Measurements from ENCODE around the gene TNFRSF1B. TPM values are rescaled to one million over a fixed set of nuclear protein-coding genes. Genes with fewer than 3 reads are reported as not detected.

TNFRSF1B gene
- total and polyA plus RNA-seq, 2 experiments from 2014 or later = 0.91 to 4.1 TPM

DNA sequence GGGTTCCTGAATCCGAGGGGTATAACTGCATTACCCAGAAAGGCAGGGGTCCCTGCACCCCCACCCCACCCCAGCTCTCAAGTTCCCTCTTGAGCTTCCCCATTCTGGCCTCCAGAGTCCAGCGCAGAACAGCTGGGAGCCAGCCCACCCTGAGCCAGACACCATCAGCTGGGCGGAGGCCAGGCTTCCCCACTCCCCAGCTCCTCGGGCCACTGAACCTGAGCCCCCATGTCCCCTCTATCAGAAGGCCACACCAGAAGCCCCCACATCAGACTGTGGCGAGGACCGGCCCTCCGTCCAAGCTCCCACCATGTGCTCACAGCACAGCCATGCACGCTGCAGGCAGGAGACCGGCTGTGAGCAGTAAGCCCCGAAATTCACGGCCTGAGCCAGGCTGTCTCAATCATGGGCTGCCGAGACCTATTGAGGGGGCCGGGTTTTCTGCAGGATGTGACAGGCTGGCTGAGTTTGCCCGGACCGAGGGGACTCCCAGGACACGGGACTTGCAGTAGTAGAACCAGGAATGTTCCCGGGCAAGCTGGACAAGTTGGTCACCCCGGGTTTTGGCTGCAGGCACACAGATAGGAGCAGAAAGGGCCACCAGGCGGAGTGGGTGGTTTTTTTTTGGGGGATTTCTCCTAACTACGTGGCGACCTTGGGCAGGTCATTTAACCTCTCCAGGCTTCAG lies 25.5 kb upstream of the TNFRSF1B start:
- Histone ChIP-seq H3K4me2 (no peak overlapping the region), H3K4me1 (ENCODE audit: insufficient read depth) (no peaks in the 10 kb centered on the region), H3K9me2 (ENCODE audit: insufficient read depth) (no peaks in the 10 kb centered on the region), H3F3A (replicated peaks; ENCODE audit: low read depth) (no peaks in the 10 kb centered on the region), H3K36me3 (ENCODE audit: insufficient read depth) (no peaks in the 10 kb centered on the region; the same call in 1 of the 2 replicates), H3K79me2 (replicated peaks; ENCODE audit: insufficient read depth) (no peaks in the 10 kb centered on the region), H2AFZ (no peak overlapping the region), H4K20me1 (replicated peaks; ENCODE audit: insufficient read depth) (no peaks in the 10 kb centered on the region), H3K4me3 (no peak overlapping the region), H3K27me3 (ENCODE audit: insufficient read depth) (no peaks in the 10 kb centered on the region), H3K27ac (ENCODE audit: low read depth) (no peak overlapping the region)
- no peak overlapping the region for H3K4me3 Mint-ChIP-seq
- no peak for DNase-seq (ENCODE audit: low spot score)
- no peak for ATAC-seq
- H3K36me3 Mint-ChIP-seq (ENCODE audit: low read depth) = no peaks in the 10 kb centered on the region
- TF ChIP-seq ZNF114 (CRISPR knock-in tag; IDR thresholded peaks at IDR 0.05) = no peak
- TF ChIP-seq EZH2 (IDR thresholded peaks at IDR 0.05; ENCODE audit: low read depth, unreplicated experiment) = no peak
- TF ChIP-seq, protein P1, sequence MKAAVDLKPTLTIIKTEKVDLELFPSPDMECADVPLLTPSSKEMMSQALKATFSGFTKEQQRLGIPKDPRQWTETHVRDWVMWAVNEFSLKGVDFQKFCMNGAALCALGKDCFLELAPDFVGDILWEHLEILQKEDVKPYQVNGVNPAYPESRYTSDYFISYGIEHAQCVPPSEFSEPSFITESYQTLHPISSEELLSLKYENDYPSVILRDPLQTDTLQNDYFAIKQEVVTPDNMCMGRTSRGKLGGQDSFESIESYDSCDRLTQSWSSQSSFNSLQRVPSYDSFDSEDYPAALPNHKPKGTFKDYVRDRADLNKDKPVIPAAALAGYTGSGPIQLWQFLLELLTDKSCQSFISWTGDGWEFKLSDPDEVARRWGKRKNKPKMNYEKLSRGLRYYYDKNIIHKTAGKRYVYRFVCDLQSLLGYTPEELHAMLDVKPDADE (IDR thresholded peaks at IDR 0.05) = no peak
- TF ChIP-seq ZNF331 (CRISPR knock-in tag; IDR thresholded peaks at IDR 0.05; ENCODE audit: low read depth) = no peak
- no peak for TF ChIP-seq CTCF (conservative IDR thresholded peaks at IDR 0.05; ENCODE audit: low read depth in 2 of 2)
- no peak for TF ChIP-seq POLR2AphosphoS5 (IDR thresholded peaks at IDR 0.05; ENCODE audit: low read depth)
- TF ChIP-seq ZNF462 (CRISPR knock-in tag; IDR thresholded peaks at IDR 0.05) = no peak
- TF ChIP-seq STAT1 (IDR thresholded peaks at IDR 0.05; ENCODE audit: unreplicated experiment) = no peak
- TF ChIP-seq, protein P2, sequence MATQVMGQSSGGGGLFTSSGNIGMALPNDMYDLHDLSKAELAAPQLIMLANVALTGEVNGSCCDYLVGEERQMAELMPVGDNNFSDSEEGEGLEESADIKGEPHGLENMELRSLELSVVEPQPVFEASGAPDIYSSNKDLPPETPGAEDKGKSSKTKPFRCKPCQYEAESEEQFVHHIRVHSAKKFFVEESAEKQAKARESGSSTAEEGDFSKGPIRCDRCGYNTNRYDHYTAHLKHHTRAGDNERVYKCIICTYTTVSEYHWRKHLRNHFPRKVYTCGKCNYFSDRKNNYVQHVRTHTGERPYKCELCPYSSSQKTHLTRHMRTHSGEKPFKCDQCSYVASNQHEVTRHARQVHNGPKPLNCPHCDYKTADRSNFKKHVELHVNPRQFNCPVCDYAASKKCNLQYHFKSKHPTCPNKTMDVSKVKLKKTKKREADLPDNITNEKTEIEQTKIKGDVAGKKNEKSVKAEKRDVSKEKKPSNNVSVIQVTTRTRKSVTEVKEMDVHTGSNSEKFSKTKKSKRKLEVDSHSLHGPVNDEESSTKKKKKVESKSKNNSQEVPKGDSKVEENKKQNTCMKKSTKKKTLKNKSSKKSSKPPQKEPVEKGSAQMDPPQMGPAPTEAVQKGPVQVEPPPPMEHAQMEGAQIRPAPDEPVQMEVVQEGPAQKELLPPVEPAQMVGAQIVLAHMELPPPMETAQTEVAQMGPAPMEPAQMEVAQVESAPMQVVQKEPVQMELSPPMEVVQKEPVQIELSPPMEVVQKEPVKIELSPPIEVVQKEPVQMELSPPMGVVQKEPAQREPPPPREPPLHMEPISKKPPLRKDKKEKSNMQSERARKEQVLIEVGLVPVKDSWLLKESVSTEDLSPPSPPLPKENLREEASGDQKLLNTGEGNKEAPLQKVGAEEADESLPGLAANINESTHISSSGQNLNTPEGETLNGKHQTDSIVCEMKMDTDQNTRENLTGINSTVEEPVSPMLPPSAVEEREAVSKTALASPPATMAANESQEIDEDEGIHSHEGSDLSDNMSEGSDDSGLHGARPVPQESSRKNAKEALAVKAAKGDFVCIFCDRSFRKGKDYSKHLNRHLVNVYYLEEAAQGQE (IDR thresholded peaks at IDR 0.05; ENCODE audit: unreplicated experiment) = no peak
- TF ChIP-seq CREB1 (CRISPR knock-in tag; IDR thresholded peaks at IDR 0.05; ENCODE audit: low read depth) = no peak
- no peak for TF ChIP-seq JUNB (IDR thresholded peaks at IDR 0.05; ENCODE audit: unreplicated experiment)
- no peak for TF ChIP-seq NANOG (IDR thresholded peaks at IDR 0.05; ENCODE audit: borderline replicate concordance)
- no peak for TF ChIP-seq EZH2phosphoT487 (IDR thresholded peaks at IDR 0.05; ENCODE audit: unreplicated experiment)
- 0 out of 3 replicates have a peak, but pooled peaks cover 2% of the 10 kb centered on the region for H3K4me1 Mint-ChIP-seq
- H3K27ac Mint-ChIP-seq = no peak overlapping the region
- H3K27me3 Mint-ChIP-seq (ENCODE audit: insufficient read depth, low read depth, poor library complexity) = peaks cover 3% of the 10 kb centered on the region
- H3K9me3 Mint-ChIP-seq = no peaks in the 10 kb centered on the region

All from GM23338 (cell line).